Suprapubic skin (tissue), 4 donors: ENCODE measurements around the gene LCP1.

ENCODE experiments used
- POLR2A ChIP-seq, 2 donors: fragments of 450-650 bp; IDR thresholded peaks; one replicate each; pipeline ENCODE4 v1.6.1; 2017; ENCODE audit warnings: antibody characterized with exemption in 2 of 2, mild to moderate bottlenecking in 2 of 2, moderate library complexity in 2 of 2
- POLR2AphosphoS5 ChIP-seq, 3 donors: sonication (generic); formaldehyde crosslinking; IDR thresholded peaks; one replicate each; pipeline ENCODE4 v1.6.1; 2017; ENCODE audit warnings: antibody characterized with exemption in 3 of 3
- TF ChIP-seq, protein P1 (sequence below), 2 donors: fragments of 200-600 bp in 1 of 2; fragments of 450-650 bp in 1 of 2; sonication (generic) in 1 of 2; IDR thresholded peaks; one replicate each; pipeline ENCODE4 v1.5.1; 2016 to 2019; ENCODE audit warnings: antibody characterized with exemption in 2 of 2, mild to moderate bottlenecking in 1 of 2, moderate library complexity in 1 of 2

DNA sequence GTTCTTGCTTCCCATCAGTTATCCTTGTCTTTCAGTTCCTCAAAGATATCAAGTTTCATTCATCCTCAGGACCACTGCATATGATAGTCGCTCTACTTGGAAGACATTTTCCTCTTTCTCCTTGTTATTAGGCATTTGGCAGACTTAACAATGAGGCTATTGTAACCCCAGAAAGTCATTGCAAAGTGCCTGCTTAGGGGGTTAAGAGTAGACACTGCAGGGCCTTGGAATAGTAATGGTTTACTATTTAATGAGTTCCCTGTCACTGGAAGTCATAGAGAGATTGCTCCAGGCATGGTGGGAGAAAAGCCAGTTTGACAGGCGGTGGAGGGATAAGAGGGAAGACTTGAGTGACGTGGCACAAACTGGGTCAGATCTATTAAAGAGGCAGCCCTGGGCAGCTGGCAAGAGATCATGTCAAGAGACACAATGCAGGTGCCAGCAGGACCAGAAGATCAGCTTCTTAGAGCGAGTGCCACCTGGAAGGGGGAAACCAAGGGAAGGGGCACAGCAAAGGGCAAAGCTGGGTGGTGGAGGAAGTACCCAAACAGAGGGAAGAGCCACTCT is 60.3 kb downstream of the LCP1 start:
- TF ChIP-seq, protein P1, sequence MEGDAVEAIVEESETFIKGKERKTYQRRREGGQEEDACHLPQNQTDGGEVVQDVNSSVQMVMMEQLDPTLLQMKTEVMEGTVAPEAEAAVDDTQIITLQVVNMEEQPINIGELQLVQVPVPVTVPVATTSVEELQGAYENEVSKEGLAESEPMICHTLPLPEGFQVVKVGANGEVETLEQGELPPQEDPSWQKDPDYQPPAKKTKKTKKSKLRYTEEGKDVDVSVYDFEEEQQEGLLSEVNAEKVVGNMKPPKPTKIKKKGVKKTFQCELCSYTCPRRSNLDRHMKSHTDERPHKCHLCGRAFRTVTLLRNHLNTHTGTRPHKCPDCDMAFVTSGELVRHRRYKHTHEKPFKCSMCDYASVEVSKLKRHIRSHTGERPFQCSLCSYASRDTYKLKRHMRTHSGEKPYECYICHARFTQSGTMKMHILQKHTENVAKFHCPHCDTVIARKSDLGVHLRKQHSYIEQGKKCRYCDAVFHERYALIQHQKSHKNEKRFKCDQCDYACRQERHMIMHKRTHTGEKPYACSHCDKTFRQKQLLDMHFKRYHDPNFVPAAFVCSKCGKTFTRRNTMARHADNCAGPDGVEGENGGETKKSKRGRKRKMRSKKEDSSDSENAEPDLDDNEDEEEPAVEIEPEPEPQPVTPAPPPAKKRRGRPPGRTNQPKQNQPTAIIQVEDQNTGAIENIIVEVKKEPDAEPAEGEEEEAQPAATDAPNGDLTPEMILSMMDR (IDR thresholded peaks at IDR 0.05): no peak
- TF ChIP-seq POLR2A (IDR thresholded peaks at IDR 0.05): no peak
- no peak for TF ChIP-seq POLR2AphosphoS5 (IDR thresholded peaks at IDR 0.05)
